ENCODE data around the gene ENOSF1. TPM values are rescaled to one million over a fixed set of nuclear protein-coding genes. Genes with fewer than 3 reads are reported as not detected.

ENOSF1 gene
- total and polyA plus RNA-seq, 2 of the 13 experiments (the other 11 are each of a cell fraction or from before 2014, with no cell fraction given), result 37.6 to 40.1 TPM

GRCh38 chr18:658001-658946, 54.2 kb downstream of the ENOSF1 start (continued):
- TF ChIP-seq ZNF318 (CRISPR knock-in tag; IDR thresholded peaks at IDR 0.05), result no peak
- no peak for TF ChIP-seq TRIM24 (CRISPR knock-in tag; IDR thresholded peaks at IDR 0.05)
- TF ChIP-seq ZNF609 (CRISPR knock-in tag; IDR thresholded peaks at IDR 0.05; ENCODE audit: borderline replicate concordance), result 0 out of 2 replicates have a peak, but pooled peaks have one; percentile 13
- peak; percentile 84 for TF ChIP-seq MED8 (CRISPR knock-in tag; IDR thresholded peaks at IDR 0.05; ENCODE audit: insufficient replicate concordance)
- TF ChIP-seq BHLHE40 (IDR thresholded peaks at IDR 0.05; ENCODE audit: low read length), result no peak
- no peak for TF ChIP-seq ZNF652 (CRISPR knock-in tag; IDR thresholded peaks at IDR 0.05; ENCODE audit: borderline replicate concordance, low read depth)
- TF ChIP-seq DNMT3B (CRISPR knock-in tag; conservative IDR thresholded peaks at IDR 0.05), result no peak
- TF ChIP-seq ZNF138 (CRISPR knock-in tag; IDR thresholded peaks at IDR 0.05; ENCODE audit: low read depth), result no peak
- no peak for TF ChIP-seq DPF2 (CRISPR knock-in tag; IDR thresholded peaks at IDR 0.05; ENCODE audit: borderline replicate concordance, low read depth)
- peak; percentile 71; the same call in 1 of the 2 replicates for TF ChIP-seq KDM3A (CRISPR knock-in tag; IDR thresholded peaks at IDR 0.05; ENCODE audit: low read depth)
- no peak for TF ChIP-seq KDM1A (CRISPR knock-in tag; IDR thresholded peaks at IDR 0.05)
- peak; percentile 58; the same call in 1 of the 2 replicates for TF ChIP-seq ZNF670 (CRISPR knock-in tag; IDR thresholded peaks at IDR 0.05; ENCODE audit: borderline replicate concordance)
- TF ChIP-seq SP5 (CRISPR knock-in tag; IDR thresholded peaks at IDR 0.05; ENCODE audit: borderline replicate concordance, low read depth), result peak; percentile 83
- TF ChIP-seq ZBTB7B (CRISPR knock-in tag; IDR thresholded peaks at IDR 0.05), result peak; percentile 26; the same call in 1 of the 2 replicates
- no peak for TF ChIP-seq ZSCAN29 (CRISPR knock-in tag; conservative IDR thresholded peaks at IDR 0.05)
- no peak for TF ChIP-seq ZNF230 (CRISPR knock-in tag; IDR thresholded peaks at IDR 0.05)

All from HepG2 (cell line).